Heart left ventricle (tissue), 16 donors: Measurements from ENCODE around the gene TSEN54. TPM values are rescaled to one million over a fixed set of nuclear protein-coding genes. Genes with fewer than 3 reads are reported as not detected.

Experiments used
- ATAC-seq, 4 donors: fragments of 200-7000 bp; cut with Tn5 transposase; one replicate each; pipeline ENCODE4 v1.9.1; 2020 to 2022; ENCODE audit warnings: moderate library complexity in 4 of 4, mild to moderate bottlenecking in 3 of 4, moderate number of reproducible peaks in 1 of 4
- DNase-seq, 5 donors: peaks; one replicate each; pipeline ENCODE4 v3.0.0-alpha.2; 2020
- H3K27ac ChIP-seq, 12 donors: fragments of 200-600 bp; sonication (generic) in 4 of 12; one replicate each; pipeline versions ENCODE4 v1.5.0 to v1.8.0; 2016 to 2022; ENCODE audit warnings: mild to moderate bottlenecking in 2 of 12
- H3K27me3 ChIP-seq, 9 donors: fragments of 200-600 bp; sonication (generic) in 2 of 9; one replicate each; pipeline versions ENCODE4 v1.5.1 to v1.8.0; 2016 to 2022; ENCODE audit warnings: mild to moderate bottlenecking in 3 of 9
- H3K36me3 ChIP-seq, 9 donors: fragments of 200-600 bp; sonication (generic) in 2 of 9; one replicate each; pipeline versions ENCODE4 v1.5.0 to v1.8.0; 2018 to 2022; ENCODE audit warnings: mild to moderate bottlenecking in 2 of 9
- H3K4me1 ChIP-seq, 12 donors: fragments of 200-600 bp; sonication (generic) in 4 of 12; one replicate each; pipeline versions ENCODE4 v1.5.0 to v1.8.0; 2016 to 2022; ENCODE audit warnings: mild to moderate bottlenecking in 3 of 12
- H3K4me3 ChIP-seq, 12 donors: fragments of 200-600 bp; sonication (generic) in 4 of 12; one replicate each; pipeline versions ENCODE4 v1.5.0 to v1.8.0; 2017 to 2022; ENCODE audit warnings: mild to moderate bottlenecking in 9 of 12, moderate library complexity in 4 of 12
- H3K9me3 ChIP-seq, 12 donors: fragments of 200-600 bp; sonication (generic) in 4 of 12; one replicate each; pipeline versions ENCODE4 v1.5.0 to v1.8.0; 2016 to 2022; ENCODE audit warnings: mild to moderate bottlenecking in 1 of 12
- POLR2A ChIP-seq, 2 donors: fragments of 450-650 bp; IDR thresholded peaks; one replicate each; pipeline ENCODE4 v1.6.1; 2017; ENCODE audit warnings: antibody characterized with exemption in 2 of 2, mild to moderate bottlenecking in 2 of 2, moderate library complexity in 2 of 2
- WGBS, 4 donors: extraction: QIAGEN DNeasy Blood & Tissue Kit in 2 of 4; methylation state at CpG; one replicate each; pipeline versions ENCODE4 v1.1.5 to v1.1.7; 2013 to 2018; 5-methylcytosine and 5-hydroxymethylcytosine counted together
- intact Hi-C, 10 donors: fragments of 100-400 bp; cut with DNase I; formaldehyde crosslinking; loops; one replicate each; pipeline versions ENCODE4 v1.11.1 to v1.14.2; 2022
- polyA plus RNA-seq, 2 donors: library from polyadenylated mRNA; stranded (reverse); fragments of 200-250 nt; gene quantifications; one replicate each; pipeline ENCODE4 v1.2.3, GENCODE V29; 2013
- total RNA-seq, 9 donors: library from RNA; depleted of rRNA in 2 of 9; stranded (reverse); fragments of >200 nt in 2 of 9; fragmentation: NEBNext Ultra II Directional in 3 of 9; extraction: Animal tissue kit (Norgen Biotek cat#: 25700) in 3 of 9; gene quantifications; one replicate each; pipeline versions ENCODE4 v1.1.0 to v1.2.4, GENCODE V29; 2016 to 2023
- TF ChIP-seq, protein P1 (sequence below), 12 donors: fragments of 200-600 bp; sonication (generic) in 4 of 12; IDR thresholded peaks; one replicate each; pipeline versions ENCODE4 v1.5.0 to v1.8.0; 2018 to 2022; ENCODE audit warnings: antibody characterized with exemption in 12 of 12, mild to moderate bottlenecking in 5 of 12
- donor health status: ischemic (EF 13 %, LVEDD 7.1; RV severe dilation, severe dysfunction).
- donor health status: healthy with polysubstance abuse.
- donor health status: DM: no; HTN: yes; CAD: no.
- donor health status: DM: no; HTN: no; CAD: no.
- donor health status: ischemic (EF 25% LVEDD 6.9; RV normal size, moderate dysfunction).
- donor health status: ischemic (EF 25% LVEDD 5.7; RV mildly dilated, moderate dysfunction).
- donor health status: healthy.
- donor health status: DM: yes; HTN: yes; CAD: no.
- donor health status: ischemic (EF 35%, LVEDD 5.7; RV mildly dilated, moderate dysfunction).
- donor health status: nonischemic (EF 11% LVEDD 7.7; RV severe dilation, severe dysfunction).
- donor health status: DM: yes; HTN: yes; CAD: no.
- donor health status: PGD.
- donor health status: ischemic (EF 29% LVEDD 5.4; RV normal size, mild dysfunction).
- donor health status: nonischemic (EF 23%, LVEDD 6.1; RV moderate dilation, normal function).

The TSEN54 gene
- total and polyA plus RNA-seq, 11 donors = 4.0 to 12.4 (median 9.4) TPM

- peaks cover 3 to 65% (median 43%) of the 10 kb centered on the region in 12 donors for H3K4me1 ChIP-seq
- peak in 2 of 5 donors; percentile 43 to 65 for DNase-seq
These were observed 1.3 kb upstream of the TSEN54 start for GRCh38 chr17:75514919-75515495.

GRCh38 chr17:75515496-75516254, 653 bp upstream of the TSEN54 start, which contains the start of gene CASKIN2:
Gene CASKIN2, minus strand, starts transcription at chr17:75515537. Its CDS starts 1,733 bp downstream, at chr17:75513804.
- H3K36me3 ChIP-seq = peaks cover 0 to 41% (median 14%) of the 10 kb centered on the region in 9 donors
- H3K4me3 ChIP-seq = peak within 1 kb of the TSS; percentile 77 to 99 (median 93)
- DNase-seq (peak; percentile 97 to 98 (median 98)), ATAC-seq (peak; percentile 79 to 91 (median 90))
- intact Hi-C loops = loop anchor here in 9 of 10 donors (1.0 to 10.0 kb wide), 12 partner anchors 39 to 231 kb away; partner anchors contain the start of genes MYO15B (in 5 of the 9), TMEM94 (in 4 of the 9) and SLC25A19 (in 1 of the 9)
- WGBS, 4 donors = 0 to 1% (median 0%) methylated on average over 15 to 78 of the region's 78 CpGs
- H3K4me1 ChIP-seq = peaks cover 3 to 58% (median 39%) of the 10 kb centered on the region in 12 donors
- TF ChIP-seq, protein P1, sequence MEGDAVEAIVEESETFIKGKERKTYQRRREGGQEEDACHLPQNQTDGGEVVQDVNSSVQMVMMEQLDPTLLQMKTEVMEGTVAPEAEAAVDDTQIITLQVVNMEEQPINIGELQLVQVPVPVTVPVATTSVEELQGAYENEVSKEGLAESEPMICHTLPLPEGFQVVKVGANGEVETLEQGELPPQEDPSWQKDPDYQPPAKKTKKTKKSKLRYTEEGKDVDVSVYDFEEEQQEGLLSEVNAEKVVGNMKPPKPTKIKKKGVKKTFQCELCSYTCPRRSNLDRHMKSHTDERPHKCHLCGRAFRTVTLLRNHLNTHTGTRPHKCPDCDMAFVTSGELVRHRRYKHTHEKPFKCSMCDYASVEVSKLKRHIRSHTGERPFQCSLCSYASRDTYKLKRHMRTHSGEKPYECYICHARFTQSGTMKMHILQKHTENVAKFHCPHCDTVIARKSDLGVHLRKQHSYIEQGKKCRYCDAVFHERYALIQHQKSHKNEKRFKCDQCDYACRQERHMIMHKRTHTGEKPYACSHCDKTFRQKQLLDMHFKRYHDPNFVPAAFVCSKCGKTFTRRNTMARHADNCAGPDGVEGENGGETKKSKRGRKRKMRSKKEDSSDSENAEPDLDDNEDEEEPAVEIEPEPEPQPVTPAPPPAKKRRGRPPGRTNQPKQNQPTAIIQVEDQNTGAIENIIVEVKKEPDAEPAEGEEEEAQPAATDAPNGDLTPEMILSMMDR (IDR thresholded peaks at IDR 0.05) = peak; percentile 92 to 99 (median 96)
- no peak for TF ChIP-seq POLR2A (IDR thresholded peaks at IDR 0.05)
- peak within 1 kb of the TSS; percentile 86 to 98 (median 94) for H3K27ac ChIP-seq
- H3K27me3 ChIP-seq = no peaks in the 10 kb centered on the region
- no peaks in the 10 kb centered on the region for H3K9me3 ChIP-seq

More at GRCh38 chr17:75514919-75515495, 1.3 kb upstream of the TSEN54 start:
- H3K4me3 ChIP-seq = peak overlapping the region; percentile 77 to 99 (median 93)
- WGBS, 4 donors = 0 to 1% (median 0%) methylated on average over 15 to 50 of the region's 50 CpGs
- H3K27ac ChIP-seq = peak overlapping the region; percentile 86 to 98 (median 94)
- TF ChIP-seq, protein P1 (IDR thresholded peaks at IDR 0.05) = no peak
- TF ChIP-seq POLR2A (IDR thresholded peaks at IDR 0.05) = peak in 1 of 2 donors; percentile 68
- H3K9me3 ChIP-seq = no peaks in the 10 kb centered on the region
- no peaks in the 10 kb centered on the region for H3K27me3 ChIP-seq
- peaks cover 0 to 47% (median 17%) of the 10 kb centered on the region in 9 donors for H3K36me3 ChIP-seq
- intact Hi-C loops = loop anchor here in 9 of 10 donors (1.0 to 10.0 kb wide), 11 partner anchors 38 to 230 kb away; partner anchors contain the start of genes MYO15B (in 5 of the 9), TMEM94 (in 4 of the 9) and SLC25A19 (in 1 of the 9)
- peak in 1 of 4 donors; percentile 0 for ATAC-seq

DNA sequence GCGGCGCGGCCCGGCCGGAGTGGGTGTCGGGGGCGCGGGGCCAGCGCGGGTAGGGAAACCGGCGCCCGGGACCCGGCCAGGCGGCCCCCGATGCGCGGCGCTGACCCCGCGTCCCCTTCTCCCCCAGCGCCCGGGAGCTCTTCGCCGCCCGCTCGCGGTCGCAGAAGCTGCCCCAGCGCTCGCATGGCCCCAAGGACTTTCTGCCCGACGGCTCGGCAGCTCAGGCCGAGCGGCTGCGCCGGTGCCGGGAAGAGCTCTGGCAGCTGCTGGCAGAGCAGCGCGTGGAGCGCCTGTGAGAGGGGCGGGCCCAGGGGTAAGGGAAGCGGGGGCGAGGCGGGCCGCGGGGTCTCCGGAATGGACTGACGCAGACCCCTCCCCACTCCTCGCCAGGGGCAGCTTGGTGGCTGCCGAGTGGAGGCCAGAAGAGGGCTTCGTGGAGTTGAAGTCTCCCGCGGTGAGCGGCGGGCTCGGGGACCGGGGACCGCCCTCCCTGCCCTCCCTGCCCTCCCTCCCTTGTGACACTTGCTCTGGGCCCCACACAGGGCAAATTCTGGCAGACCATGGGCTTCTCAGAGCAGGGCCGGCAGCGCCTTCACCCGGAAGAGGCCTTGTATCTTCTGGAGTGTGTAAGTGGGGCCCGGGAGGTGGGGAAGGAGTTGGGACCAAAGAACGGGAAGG, 430 bp downstream of the TSEN54 start:
- intact Hi-C loops = loop anchor here in 8 of 10 donors (1.0 to 10.0 kb wide), 10 partner anchors 59 to 232 kb away; partner anchors contain the start of genes MYO15B (in 5 of the 8), TMEM94 (in 4 of the 8) and SLC25A19 (in 1 of the 8)
- peaks cover 3 to 47% (median 30%) of the 10 kb centered on the region in 12 donors for H3K4me1 ChIP-seq
- WGBS, 4 donors = 1% methylated on average over 14 to 65 of the region's 65 CpGs
- peak overlapping the region in 11 of 12 donors; percentile 46 to 95 (median 70) for H3K27ac ChIP-seq
- DNase-seq (peak in 4 of 5 donors; percentile 38 to 75 (median 42)), ATAC-seq (no peak)
- H3K4me3 ChIP-seq = peak overlapping the region; percentile 77 to 99 (median 93)
- no peaks in the 10 kb centered on the region for H3K9me3 ChIP-seq
- H3K27me3 ChIP-seq = no peaks in the 10 kb centered on the region
- TF ChIP-seq, protein P1 (IDR thresholded peaks at IDR 0.05) = no peak
- TF ChIP-seq POLR2A (IDR thresholded peaks at IDR 0.05) = no peak
- peaks cover 0 to 33% (median 11%) of the 10 kb centered on the region in 9 donors for H3K36me3 ChIP-seq
